HCT116 (cell line): ENCODE results near the gene TMEM135. TPM values are rescaled to one million over a fixed set of nuclear protein-coding genes. Genes with fewer than 3 reads are reported as not detected.

ENCODE experiments used
- ATAC-seq: fragments of 200-7000 bp; cut with Tn5 transposase; 2 replicates; pipeline ENCODE4 v1.9.1; 2020; ENCODE audit warnings: mild to moderate bottlenecking, moderate library complexity
- BruUV-seq: library from RNA; stranded (reverse); fragments of 400-500 nt; replicated peaks from 2 replicates; lab custom pipeline; 2021; lab: Mats Ljungman, UMichigan
- CTCF ChIA-PET: fragments of 300-600 bp; sonication (Branson Sonifier 250); formaldehyde crosslinking; loops from one replicate; lab custom pipeline; 2021; ENCODE audit warnings: antibody characterized with exemption; lab: Charles Lee
- POLR2A ChIA-PET: fragments of 300-600, 350-600 bp; sonication (Branson Sonifier 250); formaldehyde crosslinking; loops from one replicate; lab custom pipeline; 2021; ENCODE audit warnings: antibody characterized with exemption; lab: Charles Lee
- RAD21 ChIA-PET, 2 experiments: fragments of 300-600 bp; sonication (Branson Sonifier 250); formaldehyde crosslinking; loops; one replicate each; lab custom pipeline; 2023; ENCODE audit warnings: low total read pairs in 2 of 2; ENCODE audit not compliant: uncharacterized antibody in 2 of 2, unreplicated experiment in 2 of 2, low non-redundant PET in 1 of 2; lab: Charles Lee
- DNase-seq: peaks from one replicate; pipeline ENCODE4 v3.0.0-alpha.2; 2010; ENCODE audit warnings: low read depth, low spot score
- H2AFZ ChIP-seq: fragments of 200-600 bp; shearing (Covaris generic), sonication (generic); 2 replicates; pipeline ENCODE4 v1.6.1; 2017; ENCODE audit warnings: low read depth, mixed run types, mixed read lengths, antibody characterized with exemption, low read length; ENCODE audit not compliant: poor library complexity, severe bottlenecking
- H3K27ac ChIP-seq: 2 replicates; pipeline ENCODE4 v1.5.1; 2012; ENCODE audit warnings: low read depth, low read length
- H3K27me3 ChIP-seq: fragments of 200-600 bp; sonication (generic); 2 replicates; pipeline ENCODE4 v1.6.1; 2016; ENCODE audit warnings: mixed run types, low read length, mixed read lengths; ENCODE audit not compliant: insufficient read depth
- H3K36me3 ChIP-seq, 2 experiments: fragments of 200-500 bp in 1 of 2; fragments of 200-600 bp in 1 of 2; sonication (Bioruptor generic) in 1 of 2; sonication (generic) in 1 of 2; 2 replicates each; pipeline versions ENCODE4 v1.5.1 to v1.6.1; 2014 to 2016; ENCODE audit warnings: low read length in 2 of 2, inconsistent platforms in 1 of 2, mixed read lengths in 1 of 2, mixed run types in 1 of 2; ENCODE audit not compliant: insufficient read depth in 2 of 2, control insufficient read depth in 1 of 2
- H3K4me1 ChIP-seq, 2 experiments: fragments of 200-600 bp in 1 of 2; sonication (generic) in 1 of 2; 2 replicates each; pipeline versions ENCODE4 v1.5.1 to v1.6.1; 2012 to 2017; ENCODE audit warnings: low read length in 2 of 2, inconsistent platforms in 1 of 2, mild to moderate bottlenecking in 1 of 2, mixed read lengths in 1 of 2, mixed run types in 1 of 2, moderate library complexity in 1 of 2; ENCODE audit not compliant: insufficient read depth in 2 of 2, control insufficient read depth in 1 of 2
- H3K4me2 ChIP-seq: fragments of 200-600 bp; sonication (generic); 2 replicates; pipeline ENCODE4 v1.6.1; 2017; ENCODE audit warnings: mixed run types, low read length, mixed read lengths
- H3K4me3 ChIP-seq, 2 experiments: fragments of 200-600 bp in 1 of 2; sonication (generic) in 1 of 2; replicated peaks in 1 of 2; 2 replicates each; pipeline ENCODE4 v1.5.1; 2011 to 2016; ENCODE audit warnings: low read length in 2 of 2, control low read depth in 1 of 2, low read depth in 1 of 2, mild to moderate bottlenecking in 1 of 2, mixed read lengths in 1 of 2, mixed run types in 1 of 2
- H3K79me2 ChIP-seq: fragments of 200-600 bp; sonication (generic); 2 replicates; pipeline ENCODE4 v1.6.1; 2017; ENCODE audit warnings: mild to moderate bottlenecking, mixed run types, low read length, moderate library complexity, mixed read lengths; ENCODE audit not compliant: insufficient read depth
- H3K9ac ChIP-seq: fragments of 200-600 bp; sonication (generic); 2 replicates; pipeline ENCODE4 v1.6.1; 2016; ENCODE audit warnings: low read length, mixed read lengths
- H3K9me2 ChIP-seq: fragments of 200-600 bp; sonication (generic), shearing (Covaris generic); 2 replicates; pipeline ENCODE4 v1.6.1; 2017; ENCODE audit warnings: mixed run types, mild to moderate bottlenecking, moderate library complexity; ENCODE audit not compliant: insufficient read depth
- H3K9me3 ChIP-seq, 2 experiments: fragments of 200-500 bp in 1 of 2; fragments of 200-600 bp in 1 of 2; sonication (Bioruptor generic) in 1 of 2; sonication (generic) in 1 of 2; 2 replicates each; pipeline ENCODE4 v1.6.1; 2014 to 2017; ENCODE audit warnings: low read length in 2 of 2, mixed read lengths in 2 of 2, inconsistent platforms in 1 of 2, low read depth in 1 of 2, mild to moderate bottlenecking in 1 of 2, mixed run types in 1 of 2, moderate library complexity in 1 of 2; ENCODE audit not compliant: control insufficient read depth in 1 of 2, insufficient read depth in 1 of 2
- H4K20me1 ChIP-seq: fragments of 200-600 bp; sonication (generic), shearing (Covaris generic); 2 replicates; pipeline ENCODE4 v1.6.1; 2017; ENCODE audit warnings: mixed run types, mild to moderate bottlenecking, moderate library complexity; ENCODE audit not compliant: insufficient read depth
- CBX3 ChIP-seq: IDR thresholded peaks from 2 replicates; pipeline ENCODE4 v1.6.1; 2012; ENCODE audit warnings: low read depth
- CEBPB ChIP-seq: IDR thresholded peaks from 2 replicates; pipeline ENCODE4 v1.6.1; 2012; ENCODE audit warnings: low read depth
- EZH2phosphoT487 ChIP-seq: fragments of 200-600 bp; IDR thresholded peaks from 2 replicates; pipeline ENCODE4 v1.6.1; 2018; ENCODE audit warnings: antibody characterized with exemption, borderline replicate concordance
- FOSL1 ChIP-seq: IDR thresholded peaks from 2 replicates; pipeline ENCODE4 v1.6.1; 2012; ENCODE audit warnings: low read depth
- MAX ChIP-seq: IDR thresholded peaks from 2 replicates; pipeline ENCODE4 v1.6.1; 2012
- RAD21 ChIP-seq: IDR thresholded peaks from 2 replicates; pipeline ENCODE4 v1.6.1; 2012; ENCODE audit warnings: low read depth, mild to moderate bottlenecking
- REST ChIP-seq: IDR thresholded peaks from 2 replicates; pipeline ENCODE4 v1.6.1; 2012; ENCODE audit warnings: low read depth
- SIN3A ChIP-seq: IDR thresholded peaks from 2 replicates; pipeline ENCODE4 v1.6.1; 2012; ENCODE audit warnings: low read depth
- SP1 ChIP-seq: IDR thresholded peaks from 2 replicates; pipeline ENCODE4 v1.6.1; 2012; ENCODE audit warnings: low read depth
- SRF ChIP-seq: IDR thresholded peaks from 2 replicates; pipeline ENCODE4 v1.6.1; 2012; ENCODE audit warnings: low read depth
- TCF7L2 ChIP-seq: IDR thresholded peaks from 2 replicates; pipeline ENCODE4 v1.7.0; 2011; ENCODE audit warnings: borderline replicate concordance, inconsistent platforms; ENCODE audit not compliant: insufficient read depth, insufficient read length; ENCODE audit errors: extremely low read depth
- YY1 ChIP-seq: IDR thresholded peaks from 2 replicates; pipeline ENCODE4 v1.6.1; 2011; ENCODE audit warnings: low read length, low read depth, moderate library complexity, mild to moderate bottlenecking; ENCODE audit not compliant: insufficient replicate concordance; ENCODE audit errors: extremely low read depth
- ZBTB33 ChIP-seq: IDR thresholded peaks from 2 replicates; pipeline ENCODE4 v1.6.1; 2011; ENCODE audit warnings: mild to moderate bottlenecking, low read length, moderate library complexity; ENCODE audit not compliant: insufficient replicate concordance; ENCODE audit errors: extremely low read depth
- intact Hi-C: fragments of 100-400 bp; cut with micrococcal nuclease; formaldehyde crosslinking; loops from 2 replicates; pipeline ENCODE4 v1.10.0; 2022
- total RNA-seq: library from RNA; stranded (reverse); gene quantifications from one replicate; pipeline ENCODE4 v1.2.1, GENCODE V29; 2021; ENCODE audit not compliant: unreplicated experiment

The TMEM135 gene
- total RNA-seq, 1 experiment from 2014 or later = 50.6 TPM

- no peak overlapping the region for H2AFZ ChIP-seq
- H3K27me3 ChIP-seq = no peaks in the 10 kb centered on the region
- H3K4me3 ChIP-seq = no peak overlapping the region
- H3K9me3 ChIP-seq = peaks cover 3 to 5% of the 10 kb centered on the region in 2 experiments; a peak in 2 of 4 replicates
- no peak overlapping the region for H3K9ac ChIP-seq
- POLR2A ChIA-PET = no interaction called here
- no peak for DNase-seq
- no peak overlapping the region for H3K4me2 ChIP-seq
- TF ChIP-seq TCF7L2 (no peak), CEBPB (no peak), SRF (no peak), SIN3A (no peak), REST (no peak), SP1 (no peak), EZH2phosphoT487 (no peak), RAD21 (no peak), FOSL1 (no peak), YY1 (no peak), MAX (no peak), CBX3 (no peak), ZBTB33 (no peak)
- 0 out of 4 replicates have a peak, but pooled peaks cover 0 to 6% of the 10 kb centered on the region in 2 experiments for H3K36me3 ChIP-seq
- no peak for ATAC-seq
- no peaks in the 10 kb centered on the region for H3K9me2 ChIP-seq
- H3K4me1 ChIP-seq = no peaks in the 10 kb centered on the region
- H3K27ac ChIP-seq = no peak overlapping the region
- H4K20me1 ChIP-seq = no peaks in the 10 kb centered on the region
- no TSS peak for BruUV-seq
- CTCF ChIA-PET = no interaction called here
- intact Hi-C loops = no loop called here
- no peaks in the 10 kb centered on the region; the same call in 1 of the 2 replicates for H3K79me2 ChIP-seq
- RAD21 ChIA-PET = no interaction called here
Measured at GRCh38 chr11:87092567-87092966, 54.8 kb downstream of the TMEM135 start.
